HG03457 (cell line): ENCODE measurements around the gene MAP3K12.

Source experiments
- ATAC-seq: cut with Tn5 transposase; IDR thresholded peaks from one replicate; pipeline ENCODE4 v1.9.1; 2021; ENCODE audit warnings: moderate number of reproducible peaks; ENCODE audit not compliant: unreplicated experiment

The MAP3K12 gene

GRCh38 chr12:53508534-53509170 is 9.4 kb upstream of the MAP3K12 start:
- ATAC-seq, result peak; percentile 66

- ATAC-seq, result no peak
Observed at GRCh38 chr12:53507603-53507885, 8.3 kb upstream of the MAP3K12 start.

GRCh38 chr12:53506881-53507602 is 7.8 kb upstream of the MAP3K12 start, which contains the start of gene NPFF:
TSS of gene NPFF (minus strand) at chr12:53507484. CDS start at chr12:53507474, 10 bp downstream.
- ATAC-seq, result no peak

- ATAC-seq, result no peak
Observed at GRCh38 chr12:53506450-53506785, 7.2 kb upstream of the MAP3K12 start.

GRCh38 chr12:53505555-53506449 is 6.5 kb upstream of the MAP3K12 start:
- no peak for ATAC-seq

- no peak for ATAC-seq
Observed at GRCh38 chr12:53505086-53505485, 5.8 kb upstream of the MAP3K12 start.

GRCh38 chr12:53504004-53504920 is 5.0 kb upstream of the MAP3K12 start:
- ATAC-seq, result no peak

GRCh38 chr12:53502983-53503728 is 3.9 kb upstream of the MAP3K12 start:
- no peak for ATAC-seq

- ATAC-seq, result no peak
Observed at GRCh38 chr12:53502331-53502730, 3.1 kb upstream of the MAP3K12 start.

GRCh38 chr12:53501615-53502181 is 2.4 kb upstream of the MAP3K12 start:
- no peak for ATAC-seq

- peak; percentile 66 for ATAC-seq
Observed at GRCh38 chr12:53500776-53501614, 1.7 kb upstream of the MAP3K12 start, which contains the start of gene TARBP2. TSS of gene TARBP2 (plus strand) at chr12:53501283. CDS start at chr12:53501409, 126 bp downstream.

GRCh38 chr12:53500142-53500775 is 1.0 kb upstream of the MAP3K12 start:
- ATAC-seq, result no peak

- no peak for ATAC-seq
Observed at GRCh38 chr12:53498235-53498630, 1.0 kb downstream of the MAP3K12 start.

- ATAC-seq, result no peak
Observed at GRCh38 chr12:53497461-53497860, 1.8 kb downstream of the MAP3K12 start.

- ATAC-seq, result no peak
Observed at GRCh38 chr12:53496752-53497032, 2.6 kb downstream of the MAP3K12 start.

- no peak for ATAC-seq
Observed at GRCh38 chr12:53495903-53496751, 3.1 kb downstream of the MAP3K12 start.

- no peak for ATAC-seq
Observed at GRCh38 chr12:53493610-53494391, 5.5 kb downstream of the MAP3K12 start.
